SK-N-SH (cell line): ENCODE data around the gene TSC22D2.

Source experiments
- CHD2 ChIP-seq: fragments of 150-350 bp; IDR thresholded peaks from 2 replicates; pipeline ENCODE4 v1.6.1; 2018; ENCODE audit warnings: low read length; ENCODE audit not compliant: partially characterized antibody
- POLR2AphosphoS5 ChIP-seq: IDR thresholded peaks from 2 replicates; pipeline ENCODE4 v1.6.1; 2012; ENCODE audit warnings: low read depth, low read length
- TEAD4 ChIP-seq: IDR thresholded peaks from 2 replicates; pipeline ENCODE4 v1.4.0; 2012; ENCODE audit warnings: mild to moderate bottlenecking, borderline replicate concordance; ENCODE audit not compliant: insufficient read depth
- TF ChIP-seq, protein P1 (sequence below): fragments of 200-600 bp; sonication (generic); IDR thresholded peaks from 2 replicates; pipeline ENCODE4 v1.6.1; 2017; ENCODE audit warnings: antibody characterized with exemption, mild to moderate bottlenecking, moderate library complexity
- TF ChIP-seq, protein P2 (sequence below): fragments of 150-350 bp; IDR thresholded peaks from 2 replicates; pipeline ENCODE4 v1.6.1; 2017; ENCODE audit warnings: antibody characterized with exemption, low read length, low read depth, borderline replicate concordance

- TF ChIP-seq, protein P1, sequence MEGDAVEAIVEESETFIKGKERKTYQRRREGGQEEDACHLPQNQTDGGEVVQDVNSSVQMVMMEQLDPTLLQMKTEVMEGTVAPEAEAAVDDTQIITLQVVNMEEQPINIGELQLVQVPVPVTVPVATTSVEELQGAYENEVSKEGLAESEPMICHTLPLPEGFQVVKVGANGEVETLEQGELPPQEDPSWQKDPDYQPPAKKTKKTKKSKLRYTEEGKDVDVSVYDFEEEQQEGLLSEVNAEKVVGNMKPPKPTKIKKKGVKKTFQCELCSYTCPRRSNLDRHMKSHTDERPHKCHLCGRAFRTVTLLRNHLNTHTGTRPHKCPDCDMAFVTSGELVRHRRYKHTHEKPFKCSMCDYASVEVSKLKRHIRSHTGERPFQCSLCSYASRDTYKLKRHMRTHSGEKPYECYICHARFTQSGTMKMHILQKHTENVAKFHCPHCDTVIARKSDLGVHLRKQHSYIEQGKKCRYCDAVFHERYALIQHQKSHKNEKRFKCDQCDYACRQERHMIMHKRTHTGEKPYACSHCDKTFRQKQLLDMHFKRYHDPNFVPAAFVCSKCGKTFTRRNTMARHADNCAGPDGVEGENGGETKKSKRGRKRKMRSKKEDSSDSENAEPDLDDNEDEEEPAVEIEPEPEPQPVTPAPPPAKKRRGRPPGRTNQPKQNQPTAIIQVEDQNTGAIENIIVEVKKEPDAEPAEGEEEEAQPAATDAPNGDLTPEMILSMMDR, result no peak
- TF ChIP-seq CHD2 (no peak), TEAD4 (no peak), POLR2AphosphoS5 (no peak)
- TF ChIP-seq, protein P2, sequence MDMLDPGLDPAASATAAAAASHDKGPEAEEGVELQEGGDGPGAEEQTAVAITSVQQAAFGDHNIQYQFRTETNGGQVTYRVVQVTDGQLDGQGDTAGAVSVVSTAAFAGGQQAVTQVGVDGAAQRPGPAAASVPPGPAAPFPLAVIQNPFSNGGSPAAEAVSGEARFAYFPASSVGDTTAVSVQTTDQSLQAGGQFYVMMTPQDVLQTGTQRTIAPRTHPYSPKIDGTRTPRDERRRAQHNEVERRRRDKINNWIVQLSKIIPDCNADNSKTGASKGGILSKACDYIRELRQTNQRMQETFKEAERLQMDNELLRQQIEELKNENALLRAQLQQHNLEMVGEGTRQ, result no peak
Observed at GRCh38 chr3:150461399-150461798, 53.3 kb downstream of the TSC22D2 start.
